HG02884 (cell line): ENCODE measurements around the gene SGCD.

Experiments used
- ATAC-seq: cut with Tn5 transposase; IDR thresholded peaks from one replicate; pipeline ENCODE4 v1.9.1; 2021; ENCODE audit warnings: mild to moderate bottlenecking, moderate library complexity; ENCODE audit not compliant: unreplicated experiment

The SGCD gene

DNA sequence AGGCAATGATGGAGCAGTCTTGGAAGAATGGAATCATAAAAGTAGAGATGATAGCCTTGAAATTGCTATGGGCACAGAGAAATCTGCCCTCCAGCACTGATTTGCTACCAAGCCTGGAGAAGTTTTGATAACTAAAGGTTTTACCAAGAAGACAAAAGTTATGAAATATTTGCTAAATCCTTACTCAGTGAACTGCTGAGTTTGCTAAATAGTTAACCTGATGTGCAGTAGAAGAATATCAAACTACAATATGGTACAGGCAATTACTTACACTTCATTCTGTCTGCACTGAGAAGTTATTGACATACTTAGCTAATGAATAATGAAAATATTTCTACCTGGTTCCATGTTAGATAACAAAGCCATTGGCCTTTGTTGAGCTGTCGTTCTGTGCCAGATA is 124.5 kb downstream of the SGCD start:
- ATAC-seq: no peak

DNA sequence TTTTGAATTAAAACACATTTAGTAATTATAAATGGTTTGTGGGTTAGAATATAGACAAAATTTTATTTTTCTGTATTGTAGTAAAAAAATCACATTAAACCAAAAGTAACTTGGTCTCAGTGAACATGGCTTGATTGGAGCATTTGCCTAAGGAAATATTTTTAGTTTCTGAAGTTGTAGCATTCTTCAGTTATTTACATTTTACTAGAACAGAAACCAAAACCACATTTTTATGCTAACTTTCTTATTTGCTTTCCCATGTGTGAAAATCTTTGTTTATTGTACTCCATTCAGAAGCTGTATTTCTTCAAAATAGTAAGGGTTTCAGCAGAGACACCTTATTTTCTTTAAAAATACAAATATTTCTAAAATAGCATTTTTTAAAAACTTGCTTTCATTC is 129.9 kb downstream of the SGCD start:
- no peak for ATAC-seq

GRCh38 chr5:156459812-156460385 is 132.9 kb downstream of the SGCD start:
- ATAC-seq: no peak

DNA sequence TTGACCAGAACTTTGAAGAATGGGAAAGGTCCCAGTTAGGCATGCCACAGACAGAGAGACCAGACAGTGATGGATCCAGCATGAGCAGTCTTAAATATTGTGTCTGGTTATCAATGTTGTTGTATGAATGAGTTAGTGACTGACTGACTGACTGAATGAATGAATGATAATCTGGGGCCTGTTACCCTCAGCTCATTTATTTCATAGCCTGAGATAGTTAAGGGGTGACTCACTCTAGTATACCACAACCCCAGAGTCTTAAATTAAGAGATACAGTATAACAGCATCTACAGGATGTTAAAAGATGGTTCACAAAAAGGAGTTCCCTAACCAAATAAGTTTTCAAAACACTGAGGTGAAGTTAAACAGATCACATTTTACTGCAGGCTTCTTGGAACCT is 133.5 kb downstream of the SGCD start:
- no peak for ATAC-seq

GRCh38 chr5:156466871-156467270 is 139.9 kb downstream of the SGCD start:
- no peak for ATAC-seq

DNA sequence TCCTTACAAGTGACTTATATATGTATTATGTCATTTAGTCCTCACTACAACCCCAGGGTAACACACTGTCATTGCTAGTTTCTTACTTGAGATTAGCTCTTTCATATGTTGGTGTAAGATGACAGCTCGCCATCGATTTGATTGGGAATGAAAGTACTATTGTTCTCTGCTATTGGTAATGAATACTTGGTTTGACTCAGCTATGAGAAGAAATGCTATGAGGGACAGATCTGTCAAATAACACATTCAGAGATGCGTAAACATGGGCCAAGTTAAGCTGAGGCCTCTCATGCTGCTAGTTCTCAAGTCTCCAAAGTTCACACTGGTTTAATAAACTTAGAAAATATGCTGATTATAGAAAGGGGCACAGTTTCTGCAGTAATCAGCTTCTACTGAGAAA is 142.7 kb downstream of the SGCD start:
- ATAC-seq: no peak

DNA sequence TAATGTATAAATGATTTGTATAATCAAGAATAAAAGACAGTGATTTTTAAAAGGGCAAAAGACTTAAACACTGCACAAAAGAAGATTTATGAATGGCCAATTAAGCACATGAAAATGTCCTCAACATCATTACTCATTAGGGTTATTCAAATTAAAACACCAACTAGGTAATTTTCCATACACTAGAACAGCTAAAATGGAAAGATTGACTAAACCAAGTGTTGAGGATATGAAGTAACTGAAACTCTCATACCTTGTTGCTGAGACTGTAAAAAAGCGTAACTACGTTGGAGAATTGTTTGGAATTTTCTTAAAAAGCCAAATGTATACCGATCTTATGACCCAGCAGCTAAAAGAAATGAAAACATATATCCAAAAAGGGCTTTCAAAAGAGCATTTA is 144.9 kb downstream of the SGCD start:
- ATAC-seq: no peak

DNA sequence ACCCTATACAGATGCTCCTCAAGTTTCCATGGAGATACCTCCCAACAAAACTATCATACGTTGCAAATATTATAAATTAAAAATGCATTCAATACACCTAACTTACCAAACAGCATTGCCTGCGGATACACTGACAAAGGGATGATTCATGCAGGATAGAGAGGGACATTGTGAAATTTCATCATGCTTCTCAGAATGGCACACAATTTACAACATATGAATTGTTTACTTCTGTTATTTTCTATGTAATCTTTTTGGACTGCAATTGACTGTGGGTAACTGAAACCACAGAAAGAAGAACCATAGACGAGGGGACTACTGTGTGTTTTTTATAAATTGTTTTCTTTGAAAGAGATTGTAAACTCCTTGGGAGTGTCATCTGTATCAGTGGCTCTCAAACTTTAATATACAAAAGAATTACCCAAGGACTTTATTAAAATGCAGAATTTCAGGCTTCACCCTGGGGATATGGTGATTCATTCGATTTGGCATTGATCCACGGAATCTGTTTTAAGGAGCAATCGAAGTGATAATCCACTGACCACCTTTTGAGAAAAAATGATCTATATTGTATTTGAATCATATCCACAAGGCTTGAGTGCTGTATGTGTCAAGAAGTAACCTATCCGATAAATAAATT is 146.4 kb downstream of the SGCD start:
- no peak for ATAC-seq

DNA sequence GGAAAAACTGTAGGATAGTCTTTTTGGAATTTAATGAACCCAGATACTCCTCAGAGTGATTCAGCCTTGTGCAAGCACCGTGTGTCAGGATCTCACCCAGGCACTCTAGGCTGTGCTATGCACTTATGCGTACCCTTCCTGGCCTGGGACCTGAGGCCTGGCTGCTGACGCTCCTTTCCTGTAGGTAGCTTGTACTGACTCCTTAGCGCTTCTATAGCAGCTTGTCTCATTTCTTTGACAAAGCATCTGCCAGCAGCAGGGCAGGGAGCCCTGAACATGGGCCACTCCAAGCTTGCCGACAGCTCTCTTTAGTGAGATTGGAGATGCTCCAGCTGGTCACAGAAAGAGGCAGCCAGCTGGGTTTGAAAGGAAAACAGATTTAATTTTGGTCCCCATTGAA is 147.3 kb downstream of the SGCD start:
- ATAC-seq: no peak

- no peak for ATAC-seq
Measured at GRCh38 chr5:156475182-156476157, 148.5 kb downstream of the SGCD start.

DNA sequence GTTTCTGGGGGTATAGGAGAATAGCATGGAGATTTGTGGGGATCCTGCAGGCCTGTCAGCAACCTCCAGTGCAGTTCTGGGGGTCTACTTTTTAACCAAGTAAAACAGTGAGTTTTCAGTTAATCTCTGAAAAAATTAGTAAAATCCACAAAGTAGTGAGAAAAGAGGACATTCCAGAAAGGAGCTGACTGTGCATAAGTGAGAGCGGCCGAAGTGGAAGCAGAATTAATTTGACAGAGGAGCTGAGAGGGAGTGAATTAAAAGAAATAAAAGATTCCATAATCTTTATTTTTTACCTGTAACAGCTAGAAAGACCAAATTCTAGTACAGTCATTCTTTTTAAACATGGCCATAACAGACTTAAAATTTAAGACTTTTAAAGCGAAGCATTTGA is 149.2 kb downstream of the SGCD start:
- no peak for ATAC-seq

DNA sequence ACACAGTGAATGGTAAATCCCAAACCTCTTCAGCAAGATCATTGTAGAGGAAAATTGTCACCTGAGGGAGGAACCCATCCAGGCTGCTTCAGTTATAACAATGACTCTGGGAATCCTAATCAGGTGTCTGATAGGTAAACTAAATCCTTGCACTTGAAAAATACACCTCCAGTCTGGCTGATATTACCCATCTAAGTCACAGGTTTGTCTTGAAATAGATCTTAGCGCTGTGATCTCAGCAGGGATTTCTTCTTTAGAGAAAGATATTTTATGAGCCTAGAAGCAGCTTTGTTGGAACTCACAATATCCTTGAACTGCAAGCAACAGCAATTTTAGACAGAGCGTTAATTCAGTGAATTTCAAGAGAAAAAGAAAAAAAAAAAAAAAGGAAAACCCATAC is 149.7 kb downstream of the SGCD start:
- ATAC-seq: no peak

DNA sequence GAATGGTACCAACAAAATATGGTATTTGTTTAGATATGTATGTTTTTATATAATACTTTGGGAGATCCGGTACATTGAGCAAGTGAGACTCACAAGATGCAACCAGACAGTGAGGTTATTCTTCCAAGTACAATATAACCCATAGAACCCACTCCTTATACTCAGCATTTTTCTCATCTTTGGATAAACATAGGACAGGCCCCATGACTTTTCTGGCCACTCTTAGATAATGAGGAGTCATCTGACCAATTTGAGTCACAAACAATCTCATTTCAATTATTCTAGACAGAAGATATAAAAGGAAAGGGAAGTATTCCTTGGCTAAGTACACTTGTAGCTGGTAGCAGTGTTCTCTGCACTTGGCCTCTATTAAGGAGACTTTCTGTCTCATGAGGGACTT is 150.2 kb downstream of the SGCD start:
- no peak for ATAC-seq

GRCh38 chr5:156479849-156480248 is 152.9 kb downstream of the SGCD start:
- no peak for ATAC-seq

DNA sequence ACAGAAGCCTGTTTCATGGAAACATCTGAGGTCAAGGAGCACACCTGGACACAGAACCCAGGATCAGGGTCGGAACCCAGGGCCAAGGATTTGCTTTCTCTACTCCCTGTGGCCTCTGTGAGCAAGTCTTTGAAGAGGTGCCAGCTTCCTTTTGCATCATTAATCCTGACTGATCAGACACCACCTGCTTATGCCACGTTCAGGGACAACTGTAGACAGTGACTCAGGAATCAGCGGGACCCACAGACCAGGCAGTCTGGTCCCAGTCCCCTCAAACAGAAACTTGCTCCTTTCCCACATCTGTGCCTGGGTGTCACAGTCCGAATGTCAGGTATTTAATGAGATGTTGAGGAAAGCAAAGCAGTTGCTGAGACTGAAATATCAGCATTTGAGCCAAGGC is 154.8 kb downstream of the SGCD start:
- no peak for ATAC-seq

- no peak for ATAC-seq
Measured at GRCh38 chr5:156482818-156483217, 155.9 kb downstream of the SGCD start.

DNA sequence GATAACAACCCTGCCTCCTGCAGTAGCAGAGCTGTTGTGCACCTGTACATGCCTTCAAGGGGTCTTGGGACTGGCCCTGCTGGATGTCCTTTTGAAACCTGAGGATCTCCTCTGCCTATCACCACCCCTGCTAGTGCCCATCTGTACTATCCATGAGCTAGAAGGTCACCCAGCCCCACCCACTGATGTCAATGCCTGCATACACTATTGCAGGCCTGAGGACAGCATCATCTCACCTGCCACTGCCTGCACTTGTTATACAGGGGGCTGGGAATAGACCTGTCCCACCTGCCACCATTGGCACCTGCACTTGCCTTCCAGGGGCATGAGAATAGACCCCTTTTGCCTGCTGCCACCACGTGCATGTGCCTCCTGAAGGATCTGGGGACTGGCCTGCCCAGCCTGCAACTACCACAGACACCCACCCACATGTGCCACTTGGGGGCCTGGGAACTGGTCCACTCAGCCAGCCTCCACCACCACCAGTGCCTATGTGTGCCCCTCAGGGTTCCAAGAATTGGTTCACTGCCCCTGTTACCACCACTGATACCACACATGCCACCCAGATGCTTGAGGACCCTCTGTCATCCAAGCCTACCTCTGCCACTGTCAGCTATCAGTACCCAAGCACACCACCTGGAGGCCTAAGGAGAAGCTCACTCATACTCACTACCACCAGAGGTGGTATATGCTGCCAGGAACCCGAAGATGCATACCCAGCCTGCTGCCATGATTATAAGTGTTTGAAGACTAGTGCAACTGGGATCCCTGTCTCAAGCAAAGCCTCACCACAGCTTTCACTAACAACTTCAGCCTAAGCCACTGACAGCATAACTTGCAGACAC is 159.7 kb downstream of the SGCD start:
- no peak for ATAC-seq

DNA sequence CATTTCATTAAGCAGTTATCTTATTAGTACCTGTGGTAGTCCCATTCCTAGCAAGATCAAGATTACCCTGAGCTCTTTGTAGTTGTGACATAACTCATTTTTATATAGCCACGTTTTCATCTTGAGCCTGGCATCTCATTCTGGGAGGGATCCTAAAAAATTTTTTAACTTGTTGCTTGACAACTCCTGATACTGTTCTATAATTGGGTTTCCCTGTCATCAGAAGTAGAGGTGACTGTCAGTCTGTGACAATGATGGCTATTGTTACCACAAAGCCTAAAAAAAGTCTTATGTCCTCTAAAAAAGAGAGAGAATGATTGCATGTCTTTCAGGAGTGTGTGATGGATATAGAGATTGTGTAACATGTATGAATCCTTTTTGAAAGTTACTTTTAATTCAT is 164.8 kb downstream of the SGCD start:
- no peak for ATAC-seq

DNA sequence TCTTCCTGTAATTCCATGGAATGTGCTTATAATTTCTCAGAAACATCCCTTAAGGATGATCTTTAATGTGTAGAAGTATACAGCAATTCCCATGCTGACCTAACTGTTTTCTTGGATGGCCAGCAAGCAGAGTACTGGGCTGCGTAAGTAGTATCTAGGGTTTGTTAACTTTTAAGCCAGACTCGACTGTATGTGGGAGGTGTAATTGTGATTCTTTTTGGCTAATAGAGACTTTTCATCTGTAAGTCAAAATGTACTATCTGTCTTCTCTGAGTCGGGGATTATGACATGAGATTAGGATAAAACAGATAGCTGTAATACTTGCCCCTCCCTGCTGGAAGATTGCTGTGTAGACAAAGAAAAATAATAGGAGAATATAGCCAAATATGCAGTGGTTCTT is 169.3 kb downstream of the SGCD start:
- ATAC-seq: no peak

- ATAC-seq: no peak
Measured at GRCh38 chr5:156497804-156498208, 170.8 kb downstream of the SGCD start.
